GM19372 (cell line): ENCODE measurements around the gene PURB.
A peak's percentile ranks its signal among the peaks of the same experiment; 100 is the strongest.
"Not testable (repeated sequence)": the region's sequence is repeated elsewhere in the genome, so short reads cannot be mapped to it uniquely, and the experiment has no call there.

Source experiments
- ATAC-seq: cut with Tn5 transposase; IDR thresholded peaks from one replicate; pipeline ENCODE4 v1.9.1; 2021; ENCODE audit warnings: mild to moderate bottlenecking, low read depth, moderate library complexity; ENCODE audit not compliant: unreplicated experiment

The PURB gene

GRCh38 chr7:44858161-44858560 lies 27.2 kb downstream of the PURB start:
- ATAC-seq = no peak

DNA sequence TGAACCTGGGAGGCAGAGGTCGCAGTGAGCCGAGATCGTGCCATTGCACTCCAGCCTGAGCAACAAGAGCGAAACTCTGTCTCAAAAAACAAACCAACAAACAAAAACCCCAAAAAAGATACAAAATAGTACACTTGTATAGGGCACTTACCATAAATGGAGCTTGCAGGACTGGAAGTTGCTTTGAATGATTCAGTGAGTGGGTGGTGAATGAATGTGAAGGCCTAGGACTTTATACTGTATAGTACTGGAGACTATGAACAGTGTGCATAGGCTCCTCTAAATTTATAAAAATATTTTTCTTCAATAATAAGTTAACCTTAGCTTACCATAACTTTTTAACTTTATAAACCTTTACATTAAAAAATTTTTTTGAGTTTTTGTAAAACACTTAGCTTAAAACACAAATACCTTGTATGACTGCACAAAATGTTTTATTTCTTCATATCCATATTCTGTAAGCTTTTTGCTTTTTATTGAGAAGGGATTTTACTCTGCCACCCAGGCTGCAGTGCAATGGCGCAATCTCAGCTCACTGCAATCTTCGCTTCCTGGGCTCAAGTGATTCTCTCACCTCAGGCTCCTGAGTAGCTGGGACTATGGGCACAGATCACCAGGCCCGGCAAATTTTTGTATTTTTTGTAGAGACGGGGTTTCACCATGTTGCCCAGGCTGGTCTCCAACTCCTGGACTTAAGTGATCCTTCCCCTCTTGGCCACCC lies 30.5 kb downstream of the PURB start:
- ATAC-seq = no peak

DNA sequence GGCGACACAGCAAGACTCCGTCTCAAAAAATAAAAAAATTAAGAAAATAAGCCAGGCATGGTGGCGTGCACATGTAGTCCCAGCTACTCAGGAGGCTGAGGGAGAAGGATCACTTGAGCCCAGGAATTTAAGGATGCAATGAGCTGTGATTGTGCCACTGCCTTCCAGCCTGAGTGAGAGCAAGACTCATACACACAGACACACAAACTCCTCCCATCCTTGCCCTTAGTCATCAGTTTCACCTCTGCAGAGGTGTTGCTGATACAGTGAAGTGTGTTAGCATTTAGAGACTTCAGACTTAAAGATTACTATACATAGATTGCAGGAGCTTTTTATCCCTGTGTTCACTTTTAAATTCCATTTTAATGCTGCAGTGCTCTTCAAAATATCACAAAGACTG lies 31.9 kb downstream of the PURB start:
- no peak for ATAC-seq

- no peak for ATAC-seq
These were observed 32.7 kb downstream of the PURB start for GRCh38 chr7:44852590-44852989.

- no peak for ATAC-seq
These were observed 35.3 kb downstream of the PURB start for GRCh38 chr7:44849885-44850544.

DNA sequence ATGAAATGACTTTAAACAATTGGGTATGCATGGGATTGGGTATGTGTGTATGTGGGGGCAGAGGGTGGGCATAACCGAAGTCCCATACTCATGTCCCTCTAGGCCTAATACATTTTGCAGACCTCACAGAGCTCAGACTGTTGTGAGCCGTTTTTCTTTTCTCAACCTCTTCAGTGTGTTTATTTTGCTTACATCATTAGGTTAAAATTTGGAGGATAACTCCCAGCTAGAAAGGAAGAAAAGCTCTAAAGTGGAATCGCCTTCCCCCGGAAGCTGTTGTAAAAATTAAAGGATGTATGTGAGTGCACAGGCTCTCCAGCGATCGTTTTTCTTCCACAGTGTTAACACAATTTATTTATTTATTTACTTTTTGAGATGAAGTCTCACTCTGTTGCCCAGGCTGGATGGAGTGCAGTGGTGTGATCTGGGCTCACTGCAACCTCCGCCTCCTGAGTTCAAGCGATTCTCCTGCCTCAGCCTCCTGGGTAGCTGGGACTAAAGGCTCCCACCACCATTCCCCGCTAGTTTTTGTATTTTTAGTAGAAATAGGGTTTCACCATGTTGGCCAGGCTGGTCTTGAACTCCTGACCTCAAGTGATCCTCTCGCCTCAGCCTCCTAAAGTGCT lies 36.0 kb downstream of the PURB start:
- ATAC-seq = no peak

GRCh38 chr7:44847920-44848634 lies 37.3 kb downstream of the PURB start, which contains the start of gene H2AZ2:
Gene H2AZ2 (minus strand): TSS chr7:44848087. CDS start chr7:44847971, 116 bp downstream.
- ATAC-seq = peak; percentile 78

DNA sequence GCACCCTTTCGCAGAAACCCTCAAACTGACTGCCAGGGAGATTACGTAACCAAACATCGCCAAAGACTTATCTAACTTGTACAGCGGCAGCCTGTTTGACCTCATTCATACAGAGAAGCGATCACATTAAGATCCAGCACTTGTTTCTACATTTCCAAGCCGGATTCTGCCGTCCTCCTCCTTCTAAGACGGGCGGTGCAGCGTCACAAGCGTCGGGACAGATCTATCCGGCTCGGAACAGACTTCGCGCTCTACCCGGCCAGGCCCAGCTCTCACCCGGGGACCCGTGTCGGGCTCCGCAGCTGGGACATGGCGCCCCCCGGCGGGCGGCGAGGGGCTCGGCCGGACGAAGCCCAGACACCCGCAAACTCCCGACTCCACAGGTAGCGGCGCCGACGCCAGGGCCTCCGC lies 37.8 kb downstream of the PURB start:
- peak; percentile 58 for ATAC-seq

DNA sequence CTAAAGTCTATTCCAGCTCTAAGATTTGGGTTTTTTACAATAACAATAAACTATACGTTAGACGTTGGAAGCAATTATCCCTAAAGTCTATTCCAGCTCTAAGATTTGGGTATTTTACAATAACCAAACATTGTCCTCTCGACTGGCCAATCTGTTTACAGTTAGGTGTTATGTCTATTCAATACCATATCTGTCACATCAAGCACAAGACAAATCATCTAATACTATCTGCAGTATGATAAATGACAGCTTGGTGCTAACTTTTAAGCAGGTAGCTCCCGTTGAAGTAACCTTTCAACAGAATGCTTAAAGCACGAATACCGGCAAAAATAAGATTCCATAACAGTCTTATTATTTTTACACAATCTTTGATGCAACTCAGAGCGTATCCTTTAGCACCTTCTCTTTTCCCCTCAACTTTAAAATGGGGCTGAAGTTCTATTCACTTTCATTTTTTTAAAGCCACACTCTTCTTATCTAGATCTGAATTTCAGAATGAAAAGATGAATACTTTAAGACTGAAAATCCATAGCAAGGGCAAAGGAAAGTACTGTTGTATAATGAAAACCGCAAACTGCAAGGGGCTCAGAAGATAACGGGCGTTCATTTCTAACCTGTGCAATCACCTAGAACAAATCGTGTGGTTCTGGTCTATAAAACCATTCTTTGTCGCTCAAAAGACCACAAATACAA lies 38.4 kb downstream of the PURB start:
- no peak for ATAC-seq

DNA sequence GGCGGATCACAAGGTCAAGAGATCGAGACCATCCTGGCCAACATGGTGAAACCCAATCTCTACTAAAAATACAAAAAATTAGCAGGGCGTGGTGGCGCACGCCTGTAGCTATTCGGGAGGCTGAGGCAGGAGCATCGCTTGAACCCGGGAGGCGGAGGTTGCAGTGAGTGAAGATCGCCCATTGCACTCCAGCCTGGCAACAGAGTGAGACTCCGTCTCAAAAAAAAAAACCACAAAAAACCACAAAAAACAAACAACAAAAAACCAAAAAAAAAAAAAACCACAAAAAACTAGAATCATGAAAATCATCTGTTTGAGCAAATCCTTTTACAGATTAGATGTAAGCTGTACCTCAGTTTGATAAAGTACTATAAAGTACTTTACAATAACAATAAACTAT lies 38.9 kb downstream of the PURB start:
- ATAC-seq = not testable (repeated sequence)

- no peak for ATAC-seq
These were observed 39.9 kb downstream of the PURB start for GRCh38 chr7:44845451-44845850.

DNA sequence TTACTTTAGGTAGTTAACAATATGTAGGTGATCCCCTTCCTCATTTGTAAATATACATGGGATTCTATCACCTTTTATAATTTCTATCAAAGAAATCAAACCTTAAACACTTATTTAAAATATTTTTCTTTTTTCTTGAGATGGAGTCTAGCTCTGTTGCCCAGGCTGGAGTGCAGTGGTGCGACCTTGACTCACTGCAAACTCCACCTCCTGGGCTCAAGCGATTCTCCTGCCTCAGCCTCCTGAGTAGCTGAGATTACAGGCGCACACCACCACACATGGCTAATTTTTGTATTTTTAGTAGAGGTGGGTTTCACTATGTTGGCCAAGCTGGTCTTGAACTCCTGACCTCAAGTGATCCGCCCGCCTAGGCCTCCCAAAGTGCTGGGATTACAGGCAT lies 41.9 kb downstream of the PURB start:
- not testable (repeated sequence) for ATAC-seq

DNA sequence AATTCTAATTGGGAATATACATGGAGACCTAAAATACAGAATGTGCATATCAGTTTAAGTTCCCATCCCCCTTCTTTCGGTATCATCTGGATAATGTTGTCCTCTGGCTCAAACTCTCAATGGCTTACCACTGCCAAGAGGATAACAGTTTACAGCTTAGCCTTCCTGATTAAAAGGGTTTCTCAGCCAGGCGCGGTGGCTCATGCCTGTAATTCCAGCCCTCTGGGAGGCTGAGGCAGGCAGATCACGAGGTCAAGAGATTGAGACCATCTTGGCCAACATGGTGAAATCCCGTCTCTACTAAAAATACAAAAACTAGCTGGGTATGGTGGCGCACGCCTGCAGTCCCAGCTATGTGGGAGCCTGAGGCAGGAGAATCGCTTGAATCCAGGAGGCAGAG lies 42.7 kb downstream of the PURB start:
- not testable (repeated sequence) for ATAC-seq

DNA sequence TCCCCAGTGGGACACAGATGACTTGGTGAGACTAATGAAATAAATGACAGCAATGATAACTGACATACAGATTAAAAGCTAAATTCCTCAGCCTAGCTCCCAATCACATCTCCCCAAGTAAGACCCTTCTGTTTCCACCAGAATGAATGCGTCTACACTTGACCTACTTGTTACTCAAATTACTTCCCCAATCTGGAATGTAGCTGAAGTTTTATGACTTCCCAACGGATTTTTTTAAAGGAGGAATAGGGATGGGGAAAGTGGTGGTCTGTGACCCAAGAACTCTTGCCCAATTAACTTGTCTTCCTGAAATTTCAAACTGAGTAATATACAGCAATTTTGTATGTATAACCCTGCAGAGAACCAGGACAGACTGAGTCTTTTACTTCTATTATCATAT lies 46.6 kb downstream of the PURB start:
- ATAC-seq = no peak

GRCh38 chr7:44827567-44827966 lies 57.8 kb downstream of the PURB start:
- no peak for ATAC-seq
